AG10803 (cell line): Measurements from ENCODE around the gene CRACR2A.

Source experiments
- DNase-seq: peaks from one replicate; pipeline ENCODE4 v3.0.0; 2010; ENCODE audit warnings: low read depth
- H3K4me3 ChIP-seq: 2 replicates; pipeline ENCODE4 v1.5.1; 2011; ENCODE audit warnings: mild to moderate bottlenecking, low read length, control low read depth
- CTCF ChIP-seq: conservative IDR thresholded peaks from 2 replicates; pipeline ENCODE4 v1.5.1; 2011; ENCODE audit warnings: mild to moderate bottlenecking, low read length, control low read depth, inconsistent platforms

Gene CRACR2A

GRCh38 chr12:3725388-3726115 lies 27.4 kb downstream of the CRACR2A start:
- DNase-seq, result peak; percentile 17
- TF ChIP-seq CTCF, result no peak

GRCh38 chr12:3723916-3724805 lies 28.7 kb downstream of the CRACR2A start:
- DNase-seq, result no peak
- H3K4me3 ChIP-seq, result no peak overlapping the region
- TF ChIP-seq CTCF, result no peak

More at GRCh38 chr12:3725388-3726115, 27.4 kb downstream of the CRACR2A start:
- no peak overlapping the region for H3K4me3 ChIP-seq

- H3K4me3 ChIP-seq, result no peak overlapping the region
- DNase-seq, result no peak
- TF ChIP-seq CTCF, result no peak
These were observed 30.5 kb downstream of the CRACR2A start for GRCh38 chr12:3722368-3722767.

- no peak for DNase-seq
- H3K4me3 ChIP-seq, result no peak overlapping the region
- TF ChIP-seq CTCF, result no peak
These were observed 32.1 kb downstream of the CRACR2A start for GRCh38 chr12:3720772-3721171.

- TF ChIP-seq CTCF, result no peak
- H3K4me3 ChIP-seq, result no peak overlapping the region
- DNase-seq, result no peak
These were observed 34.8 kb downstream of the CRACR2A start for GRCh38 chr12:3718100-3718499.

- no peak for DNase-seq
- no peak overlapping the region for H3K4me3 ChIP-seq
- TF ChIP-seq CTCF, result no peak
These were observed 35.5 kb downstream of the CRACR2A start for GRCh38 chr12:3717283-3717898.
